Measurements from ENCODE around the gene TMEM52.

- TF ChIP-seq POLR2A (IDR thresholded peaks at IDR 0.05; ENCODE audit: low read depth, low read length), result no peak
- no peak for TF ChIP-seq POLR2AphosphoS5 (IDR thresholded peaks at IDR 0.05; ENCODE audit: low read depth, low read length)
Measured at GRCh38 chr1:1922702-1922955, 3.5 kb upstream of the TMEM52 start.

Data from GM12892 (cell line).